ENCODE results near the gene INHBB. TPM values are rescaled to one million over a fixed set of nuclear protein-coding genes. Genes with fewer than 3 reads are reported as not detected.

INHBB gene
- total and polyA plus RNA-seq, 9 of the 15 experiments (the other 6 are each of a cell fraction or from before 2014, with no cell fraction given) = not detected

DNA sequence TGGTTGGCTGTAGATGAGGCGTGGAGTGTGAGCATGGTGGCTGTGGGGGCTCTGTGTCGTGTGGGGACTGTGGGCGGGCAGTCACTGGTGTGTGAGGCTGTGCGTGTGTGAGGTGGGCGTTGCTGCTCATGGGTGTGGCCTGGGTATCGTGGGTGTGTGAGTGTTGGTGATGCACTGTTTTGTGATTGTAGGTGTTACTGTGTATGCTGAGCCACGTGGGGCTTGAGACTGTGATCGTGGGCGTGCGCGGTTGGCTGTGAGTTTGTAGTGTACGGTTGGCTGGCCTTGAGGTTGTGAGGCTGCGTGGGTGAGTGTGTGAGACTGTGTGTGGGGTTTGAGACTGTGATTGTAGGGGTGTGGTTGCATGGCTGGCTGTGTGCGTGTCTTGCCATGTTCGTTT is 8.5 kb downstream of the INHBB start:
- Histone ChIP-seq H2AFZ (ENCODE audit: low read depth, low read length) (no peak overlapping the region), H3K79me2 (ENCODE audit: control insufficient read depth, insufficient read depth, low read length) (no peaks in the 10 kb centered on the region), H3K36me3 (ENCODE audit: control insufficient read depth, insufficient read depth, low read length) (no peaks in the 10 kb centered on the region), H3K27me3 (ENCODE audit: control insufficient read depth in 2 of 2, insufficient read depth in 2 of 2, low read length in 2 of 2) (peaks cover 17 to 81% of the 10 kb centered on the region in 2 experiments), H3K4me3 (no peak overlapping the region), H3K4me2 (ENCODE audit: insufficient read depth, low read length) (no peak overlapping the region), H4K20me1 (replicated peaks; ENCODE audit: control insufficient read depth, insufficient read depth, low read length) (0 out of 2 replicates have a peak, but pooled peaks cover 16% of the 10 kb centered on the region), H3K27ac (ENCODE audit: extremely low read depth, low read depth, low read length) (no peak overlapping the region), H3K9me1 (ENCODE audit: control insufficient read depth, insufficient read depth, low read length) (no peaks in the 10 kb centered on the region), H3K4me1 (replicated peaks in 1 of 2; ENCODE audit: control insufficient read depth in 2 of 2, insufficient read depth in 2 of 2, low read length in 2 of 2) (peaks cover 0 to 3% of the 10 kb centered on the region in 2 experiments; a peak in 1 of 5 replicates), H3K9ac (ENCODE audit: insufficient read depth in 1 of 2, low read depth in 2 of 2, low read length in 2 of 2) (no peak overlapping the region; a peak in 1 of 4 replicates), H3K9me3 (replicated peaks; ENCODE audit: control insufficient read depth, insufficient read depth, low read depth, low read length) (no peaks in the 10 kb centered on the region)
- 3% methylated on average over 15 of the region's 15 CpGs for WGBS (ENCODE audit: insufficient coverage, low coverage, missing lambda C conversion rate)
- intact Hi-C loops (cut with micrococcal nuclease) = no loop called here
- ChIA-PET CTCF (ENCODE audit: low intra/inter-chr PET ratio) (no interaction called here), POLR2A (no interaction called here)
- ATAC-seq = no peak
- no TSS peak for BruUV-seq (replicated peaks)
- TF ChIP-seq GABPA (tag; conservative IDR thresholded peaks at IDR 0.05; ENCODE audit: low read depth) = no peak
- peak; percentile 29; the same call in 1 of the 2 replicates for TF ChIP-seq SAFB (IDR thresholded peaks at IDR 0.05; ENCODE audit: borderline replicate concordance, low read depth, low read length)
- in situ Hi-C loops (cut with MboI) = no loop called here
- FAIRE-seq = no peak
- no peak for DNase-seq (ENCODE audit: extremely low read depth in 1 of 4, low spot score in 3 of 4)

DNA sequence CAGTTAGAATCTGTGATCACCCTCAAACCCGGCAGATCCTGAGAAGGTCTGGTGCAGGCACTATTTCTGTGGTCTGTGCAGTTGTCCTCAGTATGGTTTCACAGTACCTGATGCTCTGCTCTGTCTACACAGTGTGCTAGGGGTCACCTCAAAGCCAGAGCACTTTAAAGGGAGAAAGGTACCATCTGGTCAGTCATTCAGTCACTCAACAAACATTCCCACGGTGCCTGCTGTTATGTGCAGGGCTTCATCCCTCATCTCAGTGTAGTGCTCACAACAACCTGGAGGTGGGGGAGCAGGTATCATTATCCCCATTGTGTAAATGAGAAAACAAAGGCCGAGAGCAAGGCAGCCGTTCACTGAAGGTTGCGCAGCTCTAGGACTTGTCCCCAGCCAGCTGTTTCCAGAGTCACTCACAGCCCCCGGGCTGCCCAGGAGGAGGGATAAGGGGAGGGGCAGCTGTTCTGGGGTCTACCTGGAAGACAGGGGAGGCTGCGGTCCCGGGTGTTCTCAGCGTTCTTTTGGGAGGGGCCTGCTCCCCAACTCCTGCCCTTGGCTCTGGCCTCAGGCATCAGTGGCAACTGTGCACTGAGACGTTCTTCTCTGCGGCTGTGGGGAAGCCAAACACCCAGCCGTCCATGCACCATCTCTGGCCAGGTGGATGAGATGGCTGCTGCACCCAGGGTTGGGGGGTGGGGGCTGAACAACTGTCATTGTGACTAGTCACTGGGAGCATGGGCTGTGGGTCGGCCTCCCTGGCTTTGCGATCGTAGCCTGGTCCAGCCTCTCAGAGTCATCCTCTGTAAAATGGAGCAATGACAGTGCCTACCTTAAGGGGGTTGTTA is 9.2 kb downstream of the INHBB start:
- FAIRE-seq (no peak), DNase-seq (ENCODE audit: extremely low read depth in 1 of 4, low spot score in 3 of 4) (no peak), ATAC-seq (no peak)
- Histone ChIP-seq H4K20me1 (replicated peaks; ENCODE audit: control insufficient read depth, insufficient read depth, low read length) (0 out of 2 replicates have a peak, but pooled peaks cover 16% of the 10 kb centered on the region), H3K36me3 (ENCODE audit: control insufficient read depth, insufficient read depth, low read length) (no peaks in the 10 kb centered on the region), H2AFZ (ENCODE audit: low read depth, low read length) (no peak overlapping the region), H3K9me1 (ENCODE audit: control insufficient read depth, insufficient read depth, low read length) (no peaks in the 10 kb centered on the region), H3K27ac (ENCODE audit: extremely low read depth, low read depth, low read length) (no peak overlapping the region), H3K9me3 (replicated peaks; ENCODE audit: control insufficient read depth, insufficient read depth, low read depth, low read length) (no peaks in the 10 kb centered on the region), H3K79me2 (ENCODE audit: control insufficient read depth, insufficient read depth, low read length) (no peaks in the 10 kb centered on the region), H3K9ac (ENCODE audit: insufficient read depth in 1 of 2, low read depth in 2 of 2, low read length in 2 of 2) (no peak overlapping the region), H3K4me1 (replicated peaks in 1 of 2; ENCODE audit: control insufficient read depth in 2 of 2, insufficient read depth in 2 of 2, low read length in 2 of 2) (no peaks in the 10 kb centered on the region), H3K4me3 (no peak overlapping the region), H3K4me2 (ENCODE audit: insufficient read depth, low read length) (no peak overlapping the region), H3K27me3 (ENCODE audit: control insufficient read depth in 2 of 2, insufficient read depth in 2 of 2, low read length in 2 of 2) (peaks cover 17 to 81% of the 10 kb centered on the region in 2 experiments)
- intact Hi-C loops (cut with micrococcal nuclease) = no loop called here
- 12% methylated on average over 15 of the region's 15 CpGs for WGBS (ENCODE audit: insufficient coverage, low coverage, missing lambda C conversion rate)
- ChIA-PET CTCF (ENCODE audit: low intra/inter-chr PET ratio) (no interaction called here), POLR2A (no interaction called here)
- in situ Hi-C loops (cut with MboI) = no loop called here
- no TSS peak for BruUV-seq (replicated peaks)
- TF ChIP-seq MIER1 (IDR thresholded peaks at IDR 0.05; ENCODE audit: low read depth) (no peak), KDM2B (CRISPR knock-in tag; IDR thresholded peaks at IDR 0.05) (no peak), ZEB2 (IDR thresholded peaks at IDR 0.05) (no peak), KLF6 (CRISPR knock-in tag; IDR thresholded peaks at IDR 0.05; ENCODE audit: borderline replicate concordance) (no peak), CHCHD3 (CRISPR knock-in tag; IDR thresholded peaks at IDR 0.05) (no peak), ILK (tag; IDR thresholded peaks at IDR 0.05; ENCODE audit: borderline replicate concordance, low read depth) (no peak), POLR3G (IDR thresholded peaks at IDR 0.05; ENCODE audit: extremely low read depth, insufficient read length, insufficient replicate concordance) (no peak)
- TF ChIP-seq, protein P1, sequence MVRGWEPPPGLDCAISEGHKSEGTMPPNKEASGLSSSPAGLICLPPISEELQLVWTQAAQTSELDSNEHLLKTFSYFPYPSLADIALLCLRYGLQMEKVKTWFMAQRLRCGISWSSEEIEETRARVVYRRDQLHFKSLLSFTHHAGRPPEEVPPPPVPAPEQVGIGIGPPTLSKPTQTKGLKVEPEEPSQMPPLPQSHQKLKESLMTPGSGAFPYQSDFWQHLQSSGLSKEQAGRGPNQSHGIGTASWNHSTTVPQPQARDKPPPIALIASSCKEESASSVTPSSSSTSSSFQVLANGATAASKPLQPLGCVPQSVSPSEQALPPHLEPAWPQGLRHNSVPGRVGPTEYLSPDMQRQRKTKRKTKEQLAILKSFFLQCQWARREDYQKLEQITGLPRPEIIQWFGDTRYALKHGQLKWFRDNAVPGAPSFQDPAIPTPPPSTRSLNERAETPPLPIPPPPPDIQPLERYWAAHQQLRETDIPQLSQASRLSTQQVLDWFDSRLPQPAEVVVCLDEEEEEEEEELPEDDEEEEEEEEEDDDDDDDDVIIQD (CRISPR knock-in tag; IDR thresholded peaks at IDR 0.05) = no peak
- TF ChIP-seq, protein P2, sequence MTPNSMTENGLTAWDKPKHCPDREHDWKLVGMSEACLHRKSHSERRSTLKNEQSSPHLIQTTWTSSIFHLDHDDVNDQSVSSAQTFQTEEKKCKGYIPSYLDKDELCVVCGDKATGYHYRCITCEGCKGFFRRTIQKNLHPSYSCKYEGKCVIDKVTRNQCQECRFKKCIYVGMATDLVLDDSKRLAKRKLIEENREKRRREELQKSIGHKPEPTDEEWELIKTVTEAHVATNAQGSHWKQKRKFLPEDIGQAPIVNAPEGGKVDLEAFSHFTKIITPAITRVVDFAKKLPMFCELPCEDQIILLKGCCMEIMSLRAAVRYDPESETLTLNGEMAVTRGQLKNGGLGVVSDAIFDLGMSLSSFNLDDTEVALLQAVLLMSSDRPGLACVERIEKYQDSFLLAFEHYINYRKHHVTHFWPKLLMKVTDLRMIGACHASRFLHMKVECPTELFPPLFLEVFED (CRISPR knock-in tag; conservative IDR thresholded peaks at IDR 0.05) = no peak

Data from K562 (cell line).